Esophagus (tissue), 2 donors: ENCODE results near the gene HBS1L. TPM values are rescaled to one million over a fixed set of nuclear protein-coding genes. Genes with fewer than 3 reads are reported as not detected.

Source experiments
- H3K27ac ChIP-seq, 2 donors: one replicate each; pipeline ENCODE4 v1.5.1; 2013; ENCODE audit warnings: low read depth in 2 of 2, mild to moderate bottlenecking in 2 of 2, inconsistent platforms in 1 of 2, low read length in 1 of 2, moderate library complexity in 1 of 2
- H3K27me3 ChIP-seq, 2 donors: one replicate each; pipeline ENCODE4 v1.6.1; 2013; ENCODE audit warnings: low read length in 2 of 2, control low read depth in 1 of 2, mild to moderate bottlenecking in 1 of 2; ENCODE audit not compliant: insufficient read depth in 2 of 2, control insufficient read depth in 1 of 2
- H3K36me3 ChIP-seq, 2 donors: one replicate each; pipeline ENCODE4 v1.6.1; 2013; ENCODE audit warnings: low read length in 1 of 2; ENCODE audit not compliant: control insufficient read depth in 2 of 2, insufficient read depth in 2 of 2
- H3K4me1 ChIP-seq, 2 donors: one replicate each; pipeline ENCODE4 v1.6.1; 2013; ENCODE audit warnings: low read length in 1 of 2; ENCODE audit not compliant: control insufficient read depth in 2 of 2, insufficient read depth in 2 of 2
- H3K4me3 ChIP-seq, 2 donors: one replicate each; pipeline ENCODE4 v1.5.1; 2013; ENCODE audit warnings: low read length in 2 of 2, mild to moderate bottlenecking in 2 of 2, low read depth in 1 of 2, moderate library complexity in 1 of 2
- H3K9me3 ChIP-seq, 2 donors: one replicate each; pipeline ENCODE4 v1.6.1; 2013; ENCODE audit warnings: mild to moderate bottlenecking in 2 of 2, low read depth in 1 of 2, low read length in 1 of 2, moderate library complexity in 1 of 2; ENCODE audit not compliant: control insufficient read depth in 2 of 2, insufficient read depth in 1 of 2
- WGBS, 2 donors: extraction: QIAGEN DNeasy Blood & Tissue Kit; methylation state at CpG; one replicate each; pipeline ENCODE4 v1.1.7; 2013; 5-methylcytosine and 5-hydroxymethylcytosine counted together
- polyA plus RNA-seq, 2 donors: library from polyadenylated mRNA; stranded (reverse); fragments of 200-250 nt; gene quantifications; one replicate each; pipeline ENCODE4 v1.2.3, GENCODE V29; 2013
- donor health status: healthy with polysubstance abuse.
- donor health status: Bipolar disorder and iron deficiency.

Gene HBS1L
- polyA plus RNA-seq, 2 donors: 16.6 to 26.0 TPM

DNA sequence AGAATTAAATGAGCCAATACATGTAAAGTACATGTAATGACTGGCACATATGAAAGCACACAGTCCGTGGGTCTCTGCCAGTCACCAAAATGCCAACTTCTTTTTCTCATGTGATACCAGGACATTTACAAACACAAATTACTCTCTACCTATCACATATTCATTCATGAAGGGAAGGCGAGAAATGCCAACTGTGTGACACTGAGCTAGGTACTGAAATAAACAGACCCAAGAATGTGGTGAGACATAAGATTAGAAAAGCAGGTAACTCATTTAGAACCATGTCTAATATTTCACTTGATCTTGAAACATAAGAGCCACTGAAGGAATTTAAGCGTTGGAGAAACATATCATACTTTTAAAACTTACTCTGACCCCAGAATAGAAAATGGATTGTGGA lies 41.4 kb downstream of the HBS1L start:
- no peak overlapping the region for H3K27ac ChIP-seq
- no peaks in the 10 kb centered on the region for H3K9me3 ChIP-seq
- H3K4me3 ChIP-seq: no peak overlapping the region
- no peaks in the 10 kb centered on the region for H3K4me1 ChIP-seq
- WGBS, 2 donors: 92 to 93% methylated on average over 3 of the region's 3 CpGs
- no peaks in the 10 kb centered on the region for H3K27me3 ChIP-seq
- no peaks in the 10 kb centered on the region for H3K36me3 ChIP-seq

DNA sequence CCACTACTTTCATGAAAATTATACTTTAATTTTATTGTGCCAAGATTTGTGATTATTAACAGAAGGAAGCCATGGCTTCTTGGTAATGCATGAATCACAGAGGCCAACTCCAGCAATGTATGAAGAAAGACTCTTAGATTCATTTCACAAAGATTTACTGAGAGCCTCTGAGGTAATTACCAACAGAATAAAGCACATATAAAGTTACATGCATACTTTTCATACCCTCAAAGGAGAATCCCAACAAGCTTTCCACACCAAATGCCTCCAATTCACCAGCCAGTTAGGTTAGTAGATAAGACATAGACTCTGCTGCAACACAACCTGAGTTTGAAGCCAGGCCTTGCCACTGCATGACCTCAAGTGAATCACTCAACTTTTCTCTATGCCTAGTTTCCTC lies 41.9 kb downstream of the HBS1L start:
- H3K27ac ChIP-seq: no peak overlapping the region
- H3K27me3 ChIP-seq: no peaks in the 10 kb centered on the region
- H3K4me1 ChIP-seq: no peaks in the 10 kb centered on the region
- no peaks in the 10 kb centered on the region for H3K9me3 ChIP-seq
- no peaks in the 10 kb centered on the region for H3K36me3 ChIP-seq
- H3K4me3 ChIP-seq: no peak overlapping the region

- H3K27me3 ChIP-seq: no peaks in the 10 kb centered on the region
- no peaks in the 10 kb centered on the region for H3K9me3 ChIP-seq
- WGBS, 2 donors: 92 to 98% methylated on average over 2 of the region's 2 CpGs
- no peaks in the 10 kb centered on the region for H3K4me1 ChIP-seq
- H3K36me3 ChIP-seq: no peaks in the 10 kb centered on the region
- no peak overlapping the region for H3K27ac ChIP-seq
- H3K4me3 ChIP-seq: no peak overlapping the region
These were observed 42.3 kb downstream of the HBS1L start for GRCh38 chr6:135012349-135012748.

DNA sequence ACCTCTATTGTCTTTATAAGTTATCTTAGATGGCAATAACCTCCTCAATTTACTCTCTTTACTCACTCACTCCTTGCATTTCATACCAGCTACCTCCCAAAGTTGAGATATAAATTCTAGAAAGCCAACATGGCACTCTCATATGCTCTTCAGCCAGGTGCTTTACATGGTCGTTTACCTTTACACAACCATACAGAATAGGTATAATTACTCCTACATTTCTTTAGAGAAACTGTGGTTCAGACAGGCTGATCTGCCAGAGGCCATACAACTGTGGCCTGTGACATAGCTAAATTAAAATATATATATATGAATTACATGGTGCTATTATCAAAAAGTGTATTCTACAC lies 45.7 kb downstream of the HBS1L start:
- no peaks in the 10 kb centered on the region for H3K4me1 ChIP-seq
- no peak overlapping the region for H3K27ac ChIP-seq
- H3K4me3 ChIP-seq: no peak overlapping the region
- no peaks in the 10 kb centered on the region for H3K36me3 ChIP-seq
- H3K9me3 ChIP-seq: no peaks in the 10 kb centered on the region
- H3K27me3 ChIP-seq: no peaks in the 10 kb centered on the region
- WGBS, 2 donors: 72 to 83% methylated on average over 1 of the region's 1 CpG

DNA sequence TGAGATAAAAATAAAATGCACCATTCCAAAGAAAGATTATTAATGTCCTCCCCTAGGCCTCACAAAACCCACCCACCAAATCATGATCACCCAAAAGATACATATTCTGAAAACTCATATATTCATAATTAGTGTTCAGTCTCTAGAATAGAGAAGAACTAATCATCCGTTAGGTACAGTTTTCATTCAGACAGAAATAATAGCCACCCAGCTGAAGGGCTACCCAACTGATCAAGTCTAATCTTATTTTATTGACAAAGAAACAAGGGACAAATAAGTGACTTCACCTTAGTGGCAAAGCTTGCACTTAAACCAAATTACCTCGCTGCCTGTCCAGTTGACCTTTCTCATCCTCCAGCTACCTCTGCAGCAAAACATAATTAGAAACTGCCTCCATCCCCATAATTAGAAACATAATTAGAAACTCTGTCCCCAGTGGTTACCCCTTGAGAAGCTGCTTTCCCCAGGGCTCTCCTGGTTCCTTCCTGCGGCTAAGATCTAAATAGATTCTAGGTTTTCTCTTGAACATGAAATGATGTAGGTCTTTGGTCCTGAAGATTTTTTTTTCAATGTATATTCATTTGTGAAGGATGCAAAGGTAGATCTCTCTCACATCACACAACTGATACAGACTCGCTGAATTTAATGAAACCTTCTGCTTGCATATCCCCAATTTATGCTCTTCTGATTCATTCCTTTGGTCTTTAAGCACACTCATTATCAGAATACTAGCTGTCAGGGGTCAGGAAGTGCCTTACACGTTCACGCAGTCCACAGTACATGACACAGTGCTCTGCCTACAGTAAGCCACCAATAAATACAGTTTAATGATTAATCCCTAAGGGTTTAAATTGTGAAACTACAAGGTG lies 46.3 kb downstream of the HBS1L start:
- WGBS, 2 donors: 77 to 86% methylated on average over 6 of the region's 6 CpGs
- H3K27me3 ChIP-seq: no peaks in the 10 kb centered on the region
- H3K4me3 ChIP-seq: no peak overlapping the region
- no peaks in the 10 kb centered on the region for H3K4me1 ChIP-seq
- no peaks in the 10 kb centered on the region for H3K36me3 ChIP-seq
- H3K27ac ChIP-seq: no peak overlapping the region
- no peaks in the 10 kb centered on the region for H3K9me3 ChIP-seq

- WGBS, 2 donors: 95 to 97% methylated on average over 3 of the region's 3 CpGs
- H3K4me3 ChIP-seq: no peak overlapping the region
- no peaks in the 10 kb centered on the region for H3K36me3 ChIP-seq
- no peaks in the 10 kb centered on the region for H3K9me3 ChIP-seq
- H3K27ac ChIP-seq: no peak overlapping the region
- no peaks in the 10 kb centered on the region for H3K27me3 ChIP-seq
- H3K4me1 ChIP-seq: no peaks in the 10 kb centered on the region
These were observed 48.2 kb downstream of the HBS1L start for GRCh38 chr6:135006386-135006914.

DNA sequence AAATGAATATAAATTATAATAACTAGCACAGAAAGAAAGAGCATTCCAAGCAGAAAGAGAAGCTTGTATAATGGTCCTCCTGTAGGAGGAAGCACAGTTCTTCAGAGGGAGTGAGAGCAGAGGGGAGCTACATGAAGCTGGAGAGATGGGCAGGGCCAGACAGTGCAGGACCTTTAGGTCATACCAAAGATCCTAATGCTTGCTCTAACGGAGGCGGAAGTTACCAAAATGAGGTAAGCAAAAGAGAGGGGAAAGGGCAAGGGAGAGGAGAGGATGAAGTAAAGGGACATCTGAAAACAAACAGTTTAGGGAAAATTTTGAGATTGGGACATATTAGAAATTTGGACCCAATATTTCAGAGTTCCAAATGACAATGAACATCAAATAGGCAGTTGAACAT lies 50.2 kb downstream of the HBS1L start:
- H3K9me3 ChIP-seq: no peaks in the 10 kb centered on the region
- H3K27ac ChIP-seq: no peak overlapping the region
- WGBS, 2 donors: 88 to 94% methylated on average over 2 of the region's 2 CpGs
- H3K4me1 ChIP-seq: no peaks in the 10 kb centered on the region
- no peak overlapping the region for H3K4me3 ChIP-seq
- no peaks in the 10 kb centered on the region for H3K36me3 ChIP-seq
- no peaks in the 10 kb centered on the region for H3K27me3 ChIP-seq

DNA sequence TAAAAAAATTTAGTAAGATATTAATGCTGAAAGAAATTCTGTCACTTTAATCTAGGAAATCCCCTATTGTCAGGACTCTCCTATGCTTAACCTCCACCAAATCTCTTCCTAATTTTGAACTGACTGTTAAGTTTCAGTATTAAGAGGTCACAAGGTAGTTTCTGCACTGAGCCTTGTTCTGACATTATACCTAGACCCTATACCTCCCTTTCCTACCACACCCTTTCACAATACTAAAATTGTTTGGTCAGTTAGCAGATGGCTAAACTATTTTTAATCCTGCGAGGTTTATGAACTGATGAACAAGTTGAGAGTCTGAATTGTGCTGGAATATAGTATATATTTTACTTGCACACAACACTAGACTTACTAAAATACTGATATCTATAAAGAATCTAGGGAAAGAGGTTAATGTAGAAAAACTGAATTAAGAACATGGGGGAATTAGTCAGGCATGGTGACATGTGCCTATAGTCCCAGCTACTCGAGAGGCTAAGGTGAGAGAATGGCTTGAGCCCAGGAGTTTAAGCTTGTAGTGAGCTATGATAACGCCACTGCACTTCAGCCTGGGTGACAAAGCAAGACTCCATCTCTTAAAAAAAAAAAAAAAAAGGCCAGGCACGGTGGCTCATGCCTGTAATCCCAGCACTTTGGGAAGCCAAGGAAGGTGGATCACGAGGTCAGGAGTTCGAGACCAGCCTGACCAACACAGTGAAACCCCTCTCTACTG lies 51.5 kb downstream of the HBS1L start:
- no peak overlapping the region for H3K4me3 ChIP-seq
- no peaks in the 10 kb centered on the region for H3K27me3 ChIP-seq
- no peaks in the 10 kb centered on the region for H3K36me3 ChIP-seq
- no peak overlapping the region for H3K27ac ChIP-seq
- 81% methylated on average over 6 of the region's 6 CpGs for WGBS, 2 donors
- H3K9me3 ChIP-seq: no peaks in the 10 kb centered on the region
- no peaks in the 10 kb centered on the region for H3K4me1 ChIP-seq

DNA sequence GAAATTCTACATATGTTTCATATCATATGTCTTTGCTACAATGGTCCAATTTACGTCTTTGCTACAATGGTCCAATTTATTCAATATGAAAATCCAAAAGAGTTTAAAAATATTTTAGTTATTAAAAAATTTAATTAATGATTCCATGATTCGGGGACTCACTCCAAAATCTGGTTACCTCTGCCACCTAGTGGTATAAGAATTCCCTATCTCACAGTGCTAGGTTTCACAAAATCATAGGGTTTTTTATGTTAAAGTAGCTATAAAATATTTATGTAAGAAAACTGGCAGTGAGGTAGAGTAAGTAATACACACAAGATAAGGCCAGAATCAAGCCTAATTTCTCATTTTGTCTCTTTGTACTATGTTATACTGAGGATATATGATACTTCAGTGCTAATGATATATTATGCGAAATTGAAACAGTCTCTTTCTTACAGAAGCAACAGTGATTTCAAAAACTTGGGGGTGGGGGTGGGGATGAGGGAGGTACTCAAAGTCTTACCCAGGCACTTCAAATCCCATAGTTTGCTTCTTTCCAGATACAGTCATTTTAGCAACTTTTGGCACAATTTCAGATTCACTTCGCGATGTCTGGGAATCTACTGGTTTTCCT lies 52.3 kb downstream of the HBS1L start:
- Histone ChIP-seq H3K9me3 (no peaks in the 10 kb centered on the region), H3K27ac (no peak overlapping the region), H3K4me1 (no peaks in the 10 kb centered on the region), H3K27me3 (no peaks in the 10 kb centered on the region), H3K4me3 (no peak overlapping the region), H3K36me3 (peaks cover under 1% of the 10 kb centered on the region in 2 donors)
- 76 to 80% methylated on average over 5 of the region's 5 CpGs for WGBS, 2 donors
